HEK293 (cell line): Measurements from ENCODE around the gene HES1.

Experiments
- GLI4 ChIP-seq: fragments of 450-650 bp; formaldehyde crosslinking; IDR thresholded peaks from 2 replicates; pipeline ENCODE4 v1.5.1; 2016; ENCODE audit warnings: missing biosample characterization, missing genetic modification characterization
- GLIS2 ChIP-seq: fragments of 450-650 bp; formaldehyde crosslinking; IDR thresholded peaks from 2 replicates; pipeline ENCODE4 v1.5.1; 2016; ENCODE audit warnings: missing biosample characterization, missing genetic modification characterization
- HIC1 ChIP-seq: fragments of 450-650 bp; formaldehyde crosslinking; IDR thresholded peaks from 2 replicates; pipeline ENCODE4 v1.5.1; 2016; ENCODE audit warnings: missing biosample characterization, missing genetic modification characterization
- KLF1 ChIP-seq: fragments of 450-650 bp; formaldehyde crosslinking; IDR thresholded peaks from 2 replicates; pipeline ENCODE4 v1.5.1; 2016; ENCODE audit warnings: missing biosample characterization, missing genetic modification characterization
- KLF17 ChIP-seq: fragments of 450-650 bp; formaldehyde crosslinking; IDR thresholded peaks from 2 replicates; pipeline ENCODE4 v1.5.1; 2016; ENCODE audit warnings: missing biosample characterization, missing genetic modification characterization
- MEIS1 ChIP-seq: sonication (generic); formaldehyde crosslinking; IDR thresholded peaks from 2 replicates; pipeline ENCODE4 v1.8.1; 2022; ENCODE audit warnings: missing genetic modification reagents, mild to moderate bottlenecking, borderline replicate concordance
- OVOL3 ChIP-seq: fragments of 450-650 bp; formaldehyde crosslinking; IDR thresholded peaks from 2 replicates; pipeline ENCODE4 v1.5.1; 2016; ENCODE audit warnings: missing biosample characterization, missing genetic modification characterization
- PRDM6 ChIP-seq: fragments of 450-650 bp; formaldehyde crosslinking; IDR thresholded peaks from 2 replicates; pipeline ENCODE4 v1.5.1; 2017; ENCODE audit warnings: missing biosample characterization, missing genetic modification characterization
- ZBTB26 ChIP-seq: fragments of 450-650 bp; formaldehyde crosslinking; optimal IDR thresholded peaks from 2 replicates; pipeline ENCODE3; 2016; ENCODE audit warnings: missing biosample characterization, mild to moderate bottlenecking, missing genetic modification characterization
- ZBTB48 ChIP-seq: fragments of 450-650 bp; formaldehyde crosslinking; IDR thresholded peaks from 2 replicates; pipeline ENCODE4 v1.5.1; 2016; ENCODE audit warnings: missing biosample characterization, missing genetic modification characterization
- ZBTB7A ChIP-seq: fragments of 450-650 bp; formaldehyde crosslinking; IDR thresholded peaks from 2 replicates; pipeline ENCODE4 v1.5.1; 2016; ENCODE audit warnings: low read depth, missing biosample characterization, missing genetic modification characterization
- ZNF16 ChIP-seq: fragments of 450-650 bp; formaldehyde crosslinking; IDR thresholded peaks from 2 replicates; pipeline ENCODE4 v1.5.1; 2016; ENCODE audit warnings: low read depth, missing biosample characterization, missing genetic modification characterization
- ZNF221 ChIP-seq: fragments of 450-650 bp; formaldehyde crosslinking; IDR thresholded peaks from 2 replicates; pipeline ENCODE4 v1.5.1; 2017; ENCODE audit warnings: missing biosample characterization, missing genetic modification characterization, borderline replicate concordance
- ZNF248 ChIP-seq: fragments of 450-650 bp; formaldehyde crosslinking; IDR thresholded peaks from 2 replicates; pipeline ENCODE4 v1.5.1; 2017; ENCODE audit warnings: missing biosample characterization, missing genetic modification characterization
- ZNF266 ChIP-seq: fragments of 450-650 bp; formaldehyde crosslinking; IDR thresholded peaks from 2 replicates; pipeline ENCODE4 v1.5.1; 2016; ENCODE audit warnings: missing biosample characterization, missing genetic modification characterization, low read depth
- ZNF354C ChIP-seq: fragments of 450-650 bp; formaldehyde crosslinking; IDR thresholded peaks from 2 replicates; pipeline ENCODE4 v1.5.1; 2016; ENCODE audit warnings: missing biosample characterization, missing genetic modification characterization, low read depth, borderline replicate concordance
- ZNF366 ChIP-seq: fragments of 450-650 bp; formaldehyde crosslinking; conservative IDR thresholded peaks from 2 replicates; pipeline ENCODE4 v1.5.1; 2016; ENCODE audit warnings: missing biosample characterization, missing genetic modification characterization
- ZNF37A ChIP-seq: fragments of 450-650 bp; IDR thresholded peaks from 2 replicates; pipeline ENCODE4 v1.5.1; 2018; ENCODE audit warnings: missing biosample characterization, missing genetic modification characterization
- ZNF391 ChIP-seq: fragments of 450-650 bp; formaldehyde crosslinking; IDR thresholded peaks from 2 replicates; pipeline ENCODE4 v1.5.1; 2016; ENCODE audit warnings: low read depth, missing biosample characterization, missing genetic modification characterization, borderline replicate concordance
- ZNF394 ChIP-seq: fragments of 450-650 bp; formaldehyde crosslinking; IDR thresholded peaks from 2 replicates; pipeline ENCODE4 v1.5.1; 2016; ENCODE audit warnings: missing biosample characterization, missing genetic modification characterization, mild to moderate bottlenecking, moderate library complexity, borderline replicate concordance
- ZNF555 ChIP-seq: fragments of 450-650 bp; formaldehyde crosslinking; conservative IDR thresholded peaks from 2 replicates; pipeline ENCODE4 v1.5.1; 2017; ENCODE audit warnings: missing biosample characterization, mild to moderate bottlenecking, missing genetic modification characterization, inconsistent platforms
- ZNF596 ChIP-seq: fragments of 450-650 bp; IDR thresholded peaks from 2 replicates; pipeline ENCODE4 v1.5.0; 2018; ENCODE audit warnings: missing biosample characterization, mild to moderate bottlenecking, missing genetic modification characterization, moderate library complexity
- ZNF624 ChIP-seq: fragments of 450-650 bp; formaldehyde crosslinking; IDR thresholded peaks from 2 replicates; pipeline ENCODE4 v1.5.1; 2017; ENCODE audit warnings: missing biosample characterization, missing genetic modification characterization
- ZNF626 ChIP-seq: fragments of 450-650 bp; sonication (Bioruptor Pico); formaldehyde crosslinking; IDR thresholded peaks from 2 replicates; pipeline ENCODE4 v1.5.1; 2018; ENCODE audit warnings: missing biosample characterization, missing genetic modification characterization, inconsistent platforms
- ZNF654 ChIP-seq: fragments of 450-650 bp; formaldehyde crosslinking; IDR thresholded peaks from 2 replicates; pipeline ENCODE4 v1.5.1; 2016; ENCODE audit warnings: low read depth, missing biosample characterization, missing genetic modification characterization
- ZNF664 ChIP-seq: fragments of 450-650 bp; formaldehyde crosslinking; IDR thresholded peaks from 2 replicates; pipeline ENCODE4 v1.5.1; 2016; ENCODE audit warnings: missing biosample characterization, missing genetic modification characterization
- ZNF677 ChIP-seq: fragments of 450-650 bp; IDR thresholded peaks from 2 replicates; pipeline ENCODE4 v1.5.0; 2018; ENCODE audit warnings: missing biosample characterization, mild to moderate bottlenecking, missing genetic modification characterization, moderate library complexity
- ZNF704 ChIP-seq: fragments of 450-650 bp; formaldehyde crosslinking; IDR thresholded peaks from 2 replicates; pipeline ENCODE4 v1.5.1; 2016; ENCODE audit warnings: missing biosample characterization, missing genetic modification characterization
- ZNF76 ChIP-seq: fragments of 450-650 bp; formaldehyde crosslinking; IDR thresholded peaks from 2 replicates; pipeline ENCODE4; 2016; ENCODE audit warnings: low read depth, missing biosample characterization, missing genetic modification characterization, borderline replicate concordance
- ZSCAN23 ChIP-seq: fragments of 450-650 bp; formaldehyde crosslinking; IDR thresholded peaks from 2 replicates; pipeline ENCODE4 v1.5.1; 2016; ENCODE audit warnings: missing biosample characterization, missing genetic modification characterization
- TF ChIP-seq, protein P1 (sequence below): fragments of 450-650 bp; formaldehyde crosslinking; IDR thresholded peaks from 2 replicates; pipeline ENCODE4 v1.5.1; 2016; ENCODE audit warnings: missing biosample characterization, missing genetic modification characterization

HES1 gene

GRCh38 chr3:194134757-194135515 is 1.0 kb upstream of the HES1 start (continued):
- peak; percentile 64; the same call in 1 of the 2 replicates for TF ChIP-seq ZNF266 (tag by site-specific recombination)
- peak; percentile 80 for TF ChIP-seq OVOL3 (tag by site-specific recombination)
- peak; percentile 99 for TF ChIP-seq ZNF391
- TF ChIP-seq ZBTB7A, result peak; percentile 99
- peak; percentile 99 for TF ChIP-seq HIC1 (tag by site-specific recombination)
- TF ChIP-seq PRDM6 (tag by site-specific recombination), result peak; percentile 81
- TF ChIP-seq ZNF626 (tag by site-specific recombination), result no peak
- no peak for TF ChIP-seq ZNF248
- TF ChIP-seq ZNF16 (tag by site-specific recombination), result no peak
- TF ChIP-seq GLIS2 (tag by site-specific recombination), result peak; percentile 100
- peak; percentile 93 for TF ChIP-seq ZBTB48 (tag by site-specific recombination)
- peak; percentile 98 for TF ChIP-seq ZNF704 (tag by site-specific recombination)
- no peak for TF ChIP-seq ZNF354C (tag by site-specific recombination)
- TF ChIP-seq ZNF624, result no peak
- peak; percentile 100 for TF ChIP-seq ZBTB26
- TF ChIP-seq ZNF37A (tag by site-specific recombination), result no peak
- peak; percentile 85 for TF ChIP-seq ZNF76 (tag by site-specific recombination)
- TF ChIP-seq ZNF664 (tag by site-specific recombination), result no peak; the same call in 1 of the 2 replicates
- TF ChIP-seq ZNF654 (tag by site-specific recombination), result no peak
- peak; percentile 98 for TF ChIP-seq KLF1 (tag by site-specific recombination)
- peak; percentile 100 for TF ChIP-seq KLF17 (tag by site-specific recombination)
- TF ChIP-seq, protein P1, sequence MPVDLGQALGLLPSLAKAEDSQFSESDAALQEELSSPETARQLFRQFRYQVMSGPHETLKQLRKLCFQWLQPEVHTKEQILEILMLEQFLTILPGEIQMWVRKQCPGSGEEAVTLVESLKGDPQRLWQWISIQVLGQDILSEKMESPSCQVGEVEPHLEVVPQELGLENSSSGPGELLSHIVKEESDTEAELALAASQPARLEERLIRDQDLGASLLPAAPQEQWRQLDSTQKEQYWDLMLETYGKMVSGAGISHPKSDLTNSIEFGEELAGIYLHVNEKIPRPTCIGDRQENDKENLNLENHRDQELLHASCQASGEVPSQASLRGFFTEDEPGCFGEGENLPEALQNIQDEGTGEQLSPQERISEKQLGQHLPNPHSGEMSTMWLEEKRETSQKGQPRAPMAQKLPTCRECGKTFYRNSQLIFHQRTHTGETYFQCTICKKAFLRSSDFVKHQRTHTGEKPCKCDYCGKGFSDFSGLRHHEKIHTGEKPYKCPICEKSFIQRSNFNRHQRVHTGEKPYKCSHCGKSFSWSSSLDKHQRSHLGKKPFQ, result peak; percentile 96
- peak; percentile 94 for TF ChIP-seq GLI4 (tag by site-specific recombination)
- TF ChIP-seq ZNF366, result peak; percentile 87
- TF ChIP-seq ZNF555 (tag by site-specific recombination), result no peak
- TF ChIP-seq ZSCAN23 (tag by site-specific recombination), result peak; percentile 90; the same call in 1 of the 2 replicates
- no peak for TF ChIP-seq MEIS1 (CRISPR knock-in tag)
- peak; percentile 59 for TF ChIP-seq ZNF596 (tag by site-specific recombination)
- peak; percentile 82; the same call in 1 of the 2 replicates for TF ChIP-seq ZNF394
- no peak for TF ChIP-seq ZNF677
- TF ChIP-seq ZNF221 (tag by site-specific recombination), result no peak
